Ishikawa (cell line): ENCODE data around the gene TBC1D17.

Source experiments
- RAD21 ChIP-seq: IDR thresholded peaks from 2 replicates; pipeline ENCODE4 v1.6.1; 2012; ENCODE audit warnings: low read depth
- TAF1 ChIP-seq: IDR thresholded peaks from 2 replicates; pipeline ENCODE4 v1.6.1; 2012; ENCODE audit warnings: low read depth, mild to moderate bottlenecking

- TF ChIP-seq RAD21 (no peak), TAF1 (no peak)
Observed at GRCh38 chr19:49887665-49888509, 10.4 kb downstream of the TBC1D17 start.
